Measurements from ENCODE around the gene RAC3. TPM values are rescaled to one million over a fixed set of nuclear protein-coding genes. Genes with fewer than 3 reads are reported as not detected.

RAC3 gene
- polyA plus RNA-seq, 1 donor (not counting 4 experiments of a cell fraction or from before 2014, with no cell fraction given): 12.3 TPM

DNA sequence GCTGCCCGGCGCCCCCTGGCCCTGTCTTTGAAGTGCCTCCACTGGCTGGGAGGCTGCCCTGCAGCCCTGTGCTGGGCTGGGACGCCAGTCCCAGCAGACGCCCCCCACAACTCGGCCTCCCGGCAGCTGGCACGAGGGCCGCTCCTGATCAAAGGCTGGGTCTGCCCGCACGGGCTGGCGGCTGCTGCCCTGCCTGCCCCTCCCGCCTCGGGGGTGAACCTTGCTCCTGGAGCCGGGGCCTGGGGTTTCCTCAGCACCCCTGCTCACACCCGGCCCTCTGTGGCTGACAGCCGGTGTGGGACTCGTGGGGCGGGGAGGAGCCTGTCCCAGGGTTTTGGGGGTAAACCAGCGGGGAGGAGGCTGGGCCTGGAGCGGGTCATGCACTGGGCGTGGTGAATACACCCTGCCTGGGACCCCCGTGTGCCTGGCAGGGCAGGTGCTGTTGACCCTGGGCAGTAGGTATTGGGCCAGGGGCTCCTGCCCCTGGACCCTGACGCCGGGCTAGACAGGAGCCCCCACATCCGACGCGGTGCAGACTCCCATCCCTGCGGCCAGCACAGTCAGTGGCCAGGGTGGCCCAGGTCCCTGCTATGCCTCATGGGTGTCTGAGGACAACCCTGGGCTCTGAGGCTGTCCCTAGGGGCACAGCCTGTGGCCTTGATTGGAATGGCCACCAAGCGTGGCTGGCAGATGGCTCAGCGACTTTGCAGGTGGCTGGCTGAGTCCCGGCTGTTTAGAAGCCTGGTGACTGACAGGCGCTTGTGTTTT lies 30.5 kb upstream of the RAC3 start:
- Histone ChIP-seq H3K4me1 (ENCODE audit: control insufficient read depth, extremely low read depth, insufficient read depth, low read length) (peaks cover 22% of the 10 kb centered on the region), H3K9ac (ENCODE audit: control insufficient read depth, extremely low read depth, insufficient read depth, low read length) (no peak overlapping the region), H3K27ac (ENCODE audit: control insufficient read depth, insufficient read depth, low read length) (no peak overlapping the region), H3K4me2 (ENCODE audit: control insufficient read depth, extremely low read depth, insufficient read depth, low read depth, low read length) (no peak overlapping the region), H3K36me3 (ENCODE audit: control insufficient read depth in 2 of 2, extremely low read depth in 1 of 2, insufficient read depth in 2 of 2, low read length in 2 of 2) (no peaks in the 10 kb centered on the region), H3K79me2 (ENCODE audit: control insufficient read depth, insufficient read depth, low read length) (no peaks in the 10 kb centered on the region), H3K9me1 (ENCODE audit: control insufficient read depth, extremely low read depth, insufficient read depth, low read length) (peaks cover 2% of the 10 kb centered on the region), H2AFZ (ENCODE audit: control insufficient read depth, low read length) (no peak overlapping the region), H3K4me3 (ENCODE audit: control insufficient read depth in 2 of 3, extremely low read depth in 1 of 3, insufficient read depth in 2 of 3, low read depth in 1 of 3, low read length in 3 of 3) (no peak overlapping the region), H4K20me1 (ENCODE audit: control insufficient read depth, extremely low read depth, insufficient read depth, low read length) (no peaks in the 10 kb centered on the region), H3K27me3 (ENCODE audit: control insufficient read depth, extremely low read depth, insufficient read depth, low read length) (no peaks in the 10 kb centered on the region), H3K9me3 (ENCODE audit: control insufficient read depth, low read depth, low read length) (no peaks in the 10 kb centered on the region)
- FAIRE-seq (no peak), DNase-seq (ENCODE audit: low read depth, low spot score) (no peak)
- dilution Hi-C loops (cut with MboI; ENCODE audit: extremely low pct_ligation_motif_present, low sequenced_read_pairs): no loop called here
- no peak for TF ChIP-seq CTCF (optimal IDR thresholded peaks at IDR 0.05 in 1 of 3, IDR thresholded peaks at IDR 0.05 in 1 of 3, conservative IDR thresholded peaks at IDR 0.05 in 1 of 3; ENCODE audit: extremely low read depth in 1 of 3, insufficient read depth in 2 of 3, low read length in 3 of 3)
- TF ChIP-seq EZH2 (IDR thresholded peaks at IDR 0.05; ENCODE audit: low read length): no peak

- no peak for TF ChIP-seq EZH2 (IDR thresholded peaks at IDR 0.05; ENCODE audit: low read length)
- TF ChIP-seq CTCF (optimal IDR thresholded peaks at IDR 0.05 in 1 of 3, IDR thresholded peaks at IDR 0.05 in 1 of 3, conservative IDR thresholded peaks at IDR 0.05 in 1 of 3; ENCODE audit: extremely low read depth in 1 of 3, insufficient read depth in 2 of 3, low read length in 3 of 3): no peak
- Histone ChIP-seq H3K27ac (ENCODE audit: control insufficient read depth, insufficient read depth, low read length) (no peak overlapping the region), H3K9me1 (ENCODE audit: control insufficient read depth, extremely low read depth, insufficient read depth, low read length) (peaks cover 2% of the 10 kb centered on the region), H3K4me2 (ENCODE audit: control insufficient read depth, extremely low read depth, insufficient read depth, low read depth, low read length) (no peak overlapping the region), H3K9ac (ENCODE audit: control insufficient read depth, extremely low read depth, insufficient read depth, low read length) (no peak overlapping the region), H3K4me1 (ENCODE audit: control insufficient read depth, extremely low read depth, insufficient read depth, low read length) (peaks cover 28% of the 10 kb centered on the region), H2AFZ (ENCODE audit: control insufficient read depth, low read length) (no peak overlapping the region), H3K9me3 (ENCODE audit: control insufficient read depth, low read depth, low read length) (no peaks in the 10 kb centered on the region), H3K36me3 (ENCODE audit: control insufficient read depth in 2 of 2, extremely low read depth in 1 of 2, insufficient read depth in 2 of 2, low read length in 2 of 2) (no peaks in the 10 kb centered on the region), H3K4me3 (ENCODE audit: control insufficient read depth in 2 of 3, extremely low read depth in 1 of 3, insufficient read depth in 2 of 3, low read depth in 1 of 3, low read length in 3 of 3) (no peak overlapping the region), H3K27me3 (ENCODE audit: control insufficient read depth, extremely low read depth, insufficient read depth, low read length) (no peaks in the 10 kb centered on the region), H3K79me2 (ENCODE audit: control insufficient read depth, insufficient read depth, low read length) (no peaks in the 10 kb centered on the region), H4K20me1 (ENCODE audit: control insufficient read depth, extremely low read depth, insufficient read depth, low read length) (no peaks in the 10 kb centered on the region)
- DNase-seq (ENCODE audit: low read depth, low spot score) (no peak), FAIRE-seq (no peak)
- dilution Hi-C loops (cut with MboI; ENCODE audit: extremely low pct_ligation_motif_present, low sequenced_read_pairs): no loop called here
Measured at GRCh38 chr17:82001571-82002056, 29.9 kb upstream of the RAC3 start.
